Chondrocyte (in vitro differentiated cells): ENCODE measurements around the gene SERINC3. TPM values are rescaled to one million over a fixed set of nuclear protein-coding genes. Genes with fewer than 3 reads are reported as not detected.

Experiments used
- DNase-seq: peaks from one replicate; pipeline ENCODE4 v3.0.0; 2021; ENCODE audit warnings: mixed read lengths, low spot score
- H3K27ac Mint-ChIP-seq: one replicate; pipeline ENCODE4 v1.8.0; 2021; ENCODE audit warnings: mild to moderate bottlenecking, moderate library complexity, mixed read lengths; ENCODE audit not compliant: unreplicated experiment
- H3K27me3 Mint-ChIP-seq: 2 replicates; pipeline ENCODE4 v1.8.0; 2021; ENCODE audit warnings: low read depth, mixed read lengths
- H3K36me3 Mint-ChIP-seq: 2 replicates; pipeline ENCODE4 v1.8.0; 2021; ENCODE audit warnings: low read depth, mixed read lengths
- H3K4me1 Mint-ChIP-seq: 2 replicates; pipeline ENCODE4 v1.8.0; 2021; ENCODE audit warnings: low read depth, mild to moderate bottlenecking, mixed read lengths
- H3K4me3 Mint-ChIP-seq: one replicate; pipeline ENCODE4 v1.8.0; 2021; ENCODE audit warnings: mild to moderate bottlenecking, moderate library complexity, mixed read lengths; ENCODE audit not compliant: unreplicated experiment
- H3K9me3 Mint-ChIP-seq: 2 replicates; pipeline ENCODE4 v1.8.0; 2021; ENCODE audit warnings: low read depth, mixed read lengths
- CTCF ChIP-seq: fragments of 200-600 bp; sonication (generic); IDR thresholded peaks from 2 replicates; pipeline ENCODE4 v1.5.0; 2021; ENCODE audit warnings: antibody characterized with exemption, mild to moderate bottlenecking, moderate library complexity
- total RNA-seq: library from RNA; stranded (reverse); gene quantifications from 3 replicates; pipeline ENCODE4 v1.2.1, GENCODE V29; 2021

Gene SERINC3
- total RNA-seq, 1 donor from 2014 or later, result 121 TPM

- Mint-ChIP-seq H3K4me1 (peaks cover 31% of the 10 kb centered on the region), H3K27ac (no peak overlapping the region), H3K4me3 (no peak overlapping the region), H3K9me3 (no peaks in the 10 kb centered on the region), H3K36me3 (no peaks in the 10 kb centered on the region), H3K27me3 (no peaks in the 10 kb centered on the region)
- no peak for TF ChIP-seq CTCF
- DNase-seq, result no peak
Observed at GRCh38 chr20:44544263-44544662, 22.4 kb upstream of the SERINC3 start.

GRCh38 chr20:44543358-44543757 is 21.5 kb upstream of the SERINC3 start:
- no peaks in the 10 kb centered on the region for H3K9me3 Mint-ChIP-seq
- TF ChIP-seq CTCF, result no peak
- H3K4me3 Mint-ChIP-seq, result no peak overlapping the region
- no peaks in the 10 kb centered on the region for H3K36me3 Mint-ChIP-seq
- H3K27me3 Mint-ChIP-seq, result no peaks in the 10 kb centered on the region
- H3K4me1 Mint-ChIP-seq, result peaks cover 22% of the 10 kb centered on the region
- no peak for DNase-seq
- H3K27ac Mint-ChIP-seq, result no peak overlapping the region

- H3K27me3 Mint-ChIP-seq, result no peaks in the 10 kb centered on the region
- H3K4me3 Mint-ChIP-seq, result no peak overlapping the region
- DNase-seq, result no peak
- H3K4me1 Mint-ChIP-seq, result peaks cover 17% of the 10 kb centered on the region
- no peak for TF ChIP-seq CTCF
- H3K36me3 Mint-ChIP-seq, result no peaks in the 10 kb centered on the region
- H3K27ac Mint-ChIP-seq, result no peak overlapping the region
- no peaks in the 10 kb centered on the region for H3K9me3 Mint-ChIP-seq
Observed at GRCh38 chr20:44542890-44543289, 21.0 kb upstream of the SERINC3 start.

GRCh38 chr20:44541992-44542391 is 20.1 kb upstream of the SERINC3 start:
- Mint-ChIP-seq H3K4me3 (no peak overlapping the region), H3K9me3 (no peaks in the 10 kb centered on the region), H3K27ac (no peak overlapping the region), H3K27me3 (no peaks in the 10 kb centered on the region), H3K36me3 (no peaks in the 10 kb centered on the region), H3K4me1 (peaks cover 9% of the 10 kb centered on the region)
- TF ChIP-seq CTCF, result no peak
- DNase-seq, result no peak

- Mint-ChIP-seq H3K27ac (no peak overlapping the region), H3K4me1 (peaks cover 7% of the 10 kb centered on the region), H3K4me3 (no peak overlapping the region), H3K9me3 (no peaks in the 10 kb centered on the region), H3K36me3 (no peaks in the 10 kb centered on the region), H3K27me3 (no peaks in the 10 kb centered on the region)
- no peak for TF ChIP-seq CTCF
- DNase-seq, result no peak
Observed at GRCh38 chr20:44540834-44541233, 19.0 kb upstream of the SERINC3 start.
